Measurements from ENCODE around the gene KRT71.
"Not testable (repeated sequence)": the region's sequence is repeated elsewhere in the genome, so short reads cannot be mapped to it uniquely, and the experiment has no call there.

KRT71 gene

DNA sequence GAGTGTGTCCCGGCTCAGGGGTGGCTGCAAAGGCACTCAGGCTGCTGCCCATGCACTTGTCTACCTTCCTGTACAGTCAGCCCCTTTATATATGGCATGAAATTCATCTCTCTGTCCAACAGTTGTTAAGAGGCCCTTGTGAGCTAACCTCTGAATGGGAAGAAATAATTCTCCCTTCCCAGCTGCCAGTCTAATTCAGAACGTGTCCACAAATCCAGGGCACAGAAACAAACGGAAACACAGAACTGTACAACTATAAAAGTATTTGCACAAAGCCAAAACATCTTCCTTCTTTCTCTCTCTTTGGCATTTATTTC is 33.6 kb downstream of the KRT71 start:
- no peak for DNase-seq

DNA sequence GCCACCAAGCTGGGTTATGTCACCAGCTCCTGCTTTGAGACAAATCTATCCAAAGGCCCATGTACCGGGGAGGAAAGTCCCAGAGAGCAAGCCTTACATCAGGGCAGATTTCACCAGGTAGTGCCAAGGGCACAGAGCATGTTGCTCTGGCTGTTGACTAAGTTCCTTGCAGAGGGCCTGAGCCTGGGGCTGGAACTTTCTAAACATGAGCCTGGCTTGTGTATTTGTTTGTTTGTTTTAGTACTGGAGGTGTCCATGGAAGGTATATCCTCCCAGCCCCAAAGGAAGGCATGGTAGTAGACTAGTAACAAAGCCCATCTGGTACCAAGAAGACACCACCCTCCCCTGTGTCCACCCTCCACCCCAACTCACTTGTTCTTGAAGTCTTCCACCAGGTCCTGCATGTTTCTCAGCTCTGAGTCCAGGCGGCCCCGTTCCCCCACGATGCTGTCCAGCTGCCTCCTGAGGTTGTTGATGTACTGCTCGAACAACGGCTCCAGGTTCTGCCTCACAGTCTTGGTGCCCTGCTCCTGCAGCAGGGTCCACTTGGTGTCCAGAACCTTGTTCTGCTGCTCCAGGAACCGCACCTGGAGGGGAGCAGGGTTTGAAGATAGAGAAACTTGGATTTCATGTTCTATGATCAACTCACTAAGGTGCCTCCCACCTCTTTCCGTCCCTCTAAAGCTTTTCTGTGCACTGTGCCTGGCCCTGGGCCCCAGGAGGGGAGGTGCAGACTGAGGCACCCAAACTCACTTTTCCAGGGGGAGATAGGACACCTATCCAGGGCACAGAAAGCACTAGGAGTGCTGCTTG is 34.2 kb downstream of the KRT71 start:
- peak; percentile 40 for DNase-seq

DNA sequence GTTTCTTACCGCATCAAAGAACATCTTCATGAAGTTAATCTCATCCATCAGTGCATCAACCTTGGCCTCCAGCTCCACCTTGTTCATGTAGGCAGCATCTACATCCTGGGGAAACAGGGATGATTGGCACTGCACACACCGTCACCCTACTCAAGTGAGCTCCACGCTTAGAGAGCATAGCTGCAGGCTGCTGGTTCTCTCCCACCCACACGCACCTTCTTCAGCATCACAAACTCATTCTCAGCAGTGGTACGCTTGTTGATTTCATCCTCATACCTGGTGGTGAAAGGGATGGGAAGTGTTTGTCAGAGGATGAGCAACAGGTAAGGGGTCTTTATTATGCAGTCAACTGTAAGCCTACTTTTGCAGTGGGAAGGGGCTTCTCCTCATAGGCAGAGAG is 35.1 kb downstream of the KRT71 start:
- no peak for DNase-seq

DNA sequence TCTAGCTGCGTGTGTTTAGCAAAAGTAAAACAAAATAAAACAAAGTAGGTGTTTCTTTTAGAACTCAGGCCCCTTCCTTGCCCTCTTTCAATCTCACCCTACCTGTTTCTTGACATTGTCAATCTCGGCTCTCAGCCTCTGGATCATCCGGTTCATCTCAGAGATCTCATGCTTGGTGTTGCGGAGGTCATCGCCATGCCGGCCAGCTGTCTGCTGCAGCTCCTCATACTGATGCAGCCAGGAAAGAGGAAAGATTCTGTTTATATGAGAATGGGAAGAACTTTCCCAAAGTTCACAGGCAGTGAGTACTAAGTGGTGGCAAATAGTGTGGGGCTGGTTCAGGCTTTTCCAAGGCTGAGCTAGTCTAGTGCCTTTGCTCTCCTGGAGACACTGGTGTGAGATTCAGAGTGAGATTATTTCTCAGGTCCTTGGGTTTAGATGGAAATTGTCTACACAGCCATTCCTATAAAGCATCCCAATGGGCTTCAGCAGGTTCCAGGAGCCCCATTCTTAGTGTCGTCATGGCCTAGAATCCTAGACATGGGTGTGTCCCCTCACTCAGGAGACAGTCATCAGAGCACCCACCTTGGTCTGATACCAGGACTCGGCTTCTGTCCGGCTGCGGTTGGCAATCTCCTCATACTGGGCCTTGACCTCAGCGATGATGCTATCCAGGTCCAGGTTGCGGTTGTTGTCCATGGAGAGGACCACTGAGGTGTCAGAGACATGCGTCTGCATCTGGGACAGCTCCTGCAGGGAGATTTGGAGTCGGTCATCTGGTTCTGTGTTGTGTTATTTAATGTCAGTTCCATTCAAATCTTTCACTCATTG is 35.7 kb downstream of the KRT71 start:
- DNase-seq, result peak; percentile 47

DNA sequence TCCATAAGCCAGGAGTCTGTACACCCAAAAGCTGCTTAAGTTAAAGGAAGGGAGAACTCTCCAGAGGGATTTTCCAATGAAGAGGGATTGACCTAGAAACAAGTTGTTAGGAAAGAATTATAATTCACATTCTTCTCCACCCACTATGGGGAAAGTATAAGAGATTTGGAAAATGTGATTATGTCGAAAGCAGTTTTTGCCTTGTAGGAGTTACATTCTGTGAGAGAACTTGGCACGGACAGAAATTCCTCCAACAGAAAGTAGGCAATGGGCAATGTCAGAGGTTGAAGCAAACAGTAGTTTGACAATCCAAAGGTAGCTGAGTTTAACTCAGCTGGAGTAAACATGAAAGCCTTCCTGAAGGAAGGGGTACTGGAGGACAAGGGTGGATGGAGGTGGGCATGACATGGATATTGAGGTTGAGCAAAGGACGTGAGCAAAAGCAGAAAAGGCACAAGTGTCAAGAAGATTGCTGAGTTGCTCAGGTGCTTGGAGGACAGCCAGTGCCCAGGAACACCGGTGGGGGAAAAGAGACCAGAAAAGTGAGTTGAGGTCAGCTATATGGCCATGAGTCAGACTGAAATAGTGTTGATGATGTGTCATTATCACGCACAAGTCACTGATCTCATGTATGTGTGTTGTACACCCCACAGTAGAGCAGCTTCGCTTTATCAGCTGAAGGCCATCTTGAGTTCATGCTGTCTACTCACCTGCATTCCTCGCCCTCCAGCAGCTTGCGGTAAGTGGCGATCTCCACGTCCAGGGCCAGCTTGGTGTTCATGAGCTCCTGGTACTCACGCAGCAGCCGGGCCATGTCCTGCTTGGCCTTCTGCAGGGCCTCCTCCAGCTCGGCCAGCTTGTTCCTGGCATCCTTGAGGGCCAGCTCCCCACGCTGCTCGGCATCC is 36.8 kb downstream of the KRT71 start:
- DNase-seq, result peak; percentile 49

DNA sequence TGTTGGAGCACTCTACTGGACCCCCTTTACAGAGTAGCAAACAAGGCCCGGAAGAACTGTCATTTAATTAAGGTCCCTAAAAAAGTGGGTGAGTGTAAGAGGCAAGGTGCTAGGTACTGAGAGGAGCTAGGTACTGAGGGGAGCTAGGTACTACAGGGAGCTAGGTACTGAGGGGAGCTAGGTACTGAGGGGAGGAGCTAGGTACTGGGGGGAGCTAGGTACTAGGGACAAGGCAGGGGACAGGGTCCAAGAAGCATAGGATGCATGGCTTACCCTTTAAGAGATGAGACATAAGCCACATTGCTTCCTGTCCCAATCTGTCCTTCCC is 37.7 kb downstream of the KRT71 start:
- DNase-seq, result no peak

DNA sequence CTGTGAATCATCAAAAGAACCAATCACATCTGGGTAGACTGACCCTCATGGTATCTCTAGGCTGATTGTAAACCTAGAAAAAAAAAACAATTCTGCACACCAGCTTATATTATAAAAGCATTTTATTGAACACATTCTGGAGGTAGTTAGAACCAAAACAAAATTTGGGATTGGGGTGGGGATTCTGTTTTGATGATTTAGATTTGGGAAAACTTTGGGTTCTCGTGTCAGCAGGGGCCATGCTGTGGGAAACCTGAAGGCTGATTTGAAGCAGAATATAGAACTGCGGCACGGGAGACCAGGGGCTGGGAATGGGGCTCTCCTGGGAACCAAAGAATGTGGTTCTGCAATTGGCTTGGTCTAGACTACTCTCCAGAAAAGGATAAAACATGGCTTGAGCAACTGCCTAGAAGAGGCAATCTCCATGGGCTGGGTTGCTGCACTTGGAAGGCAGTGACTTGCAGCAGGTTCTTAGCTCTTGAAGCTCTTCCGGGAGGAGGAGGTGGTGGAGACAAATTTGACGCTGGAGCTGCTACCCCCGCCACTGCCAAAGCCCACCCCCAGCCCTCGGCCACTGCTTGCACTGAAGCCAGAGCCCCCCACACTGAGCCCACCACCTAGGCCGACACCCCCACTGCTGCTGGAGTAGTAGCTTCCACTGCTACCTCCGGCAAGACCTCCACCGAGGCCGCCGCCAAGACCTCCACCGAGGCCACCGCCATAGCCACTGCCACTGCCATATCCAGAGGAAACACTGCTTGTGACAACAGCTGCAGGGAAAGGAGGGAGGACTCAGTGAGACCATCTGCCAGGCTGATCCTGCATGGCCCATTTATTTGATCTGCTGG is 38.2 kb downstream of the KRT71 start:
- peak; percentile 47 for DNase-seq

DNA sequence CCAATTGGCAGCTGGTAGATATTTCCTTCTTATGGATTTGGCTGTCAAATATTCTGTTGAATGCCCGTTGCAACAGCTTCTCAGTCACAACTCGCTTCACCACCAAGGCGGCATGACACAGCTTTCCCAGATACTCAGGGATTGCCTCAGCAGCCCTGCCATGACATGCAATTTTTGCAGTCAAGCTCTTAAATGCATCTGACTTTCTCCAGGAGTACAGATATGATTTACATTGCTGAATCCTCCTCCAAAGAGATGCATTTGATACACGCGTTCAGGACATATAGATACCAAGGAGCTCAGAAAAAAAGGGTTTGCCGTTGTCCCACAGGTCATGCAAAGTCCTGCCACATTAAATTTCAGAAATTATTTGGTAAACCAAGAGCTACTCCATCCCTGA is 39.2 kb downstream of the KRT71 start:
- DNase-seq, result no peak

DNA sequence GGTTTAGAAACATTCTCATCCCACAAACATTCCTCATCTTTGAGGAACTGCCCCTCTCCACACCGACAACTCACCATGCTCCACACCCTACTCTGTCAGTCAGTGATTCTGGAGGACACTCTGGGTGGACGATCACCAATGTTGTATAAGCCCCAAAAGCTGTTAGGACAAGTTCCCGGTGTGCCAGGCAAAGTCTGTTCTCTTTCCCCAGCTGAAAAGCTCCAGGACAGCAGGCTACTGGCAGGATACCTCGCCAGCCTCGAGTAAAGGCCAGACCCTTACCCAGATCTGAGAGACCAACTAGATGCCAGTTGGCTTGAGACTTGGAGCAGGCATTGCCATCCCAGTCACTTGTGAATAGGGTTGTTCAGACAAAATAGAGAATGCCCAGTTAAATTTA is 44.7 kb downstream of the KRT71 start:
- DNase-seq, result no peak

DNA sequence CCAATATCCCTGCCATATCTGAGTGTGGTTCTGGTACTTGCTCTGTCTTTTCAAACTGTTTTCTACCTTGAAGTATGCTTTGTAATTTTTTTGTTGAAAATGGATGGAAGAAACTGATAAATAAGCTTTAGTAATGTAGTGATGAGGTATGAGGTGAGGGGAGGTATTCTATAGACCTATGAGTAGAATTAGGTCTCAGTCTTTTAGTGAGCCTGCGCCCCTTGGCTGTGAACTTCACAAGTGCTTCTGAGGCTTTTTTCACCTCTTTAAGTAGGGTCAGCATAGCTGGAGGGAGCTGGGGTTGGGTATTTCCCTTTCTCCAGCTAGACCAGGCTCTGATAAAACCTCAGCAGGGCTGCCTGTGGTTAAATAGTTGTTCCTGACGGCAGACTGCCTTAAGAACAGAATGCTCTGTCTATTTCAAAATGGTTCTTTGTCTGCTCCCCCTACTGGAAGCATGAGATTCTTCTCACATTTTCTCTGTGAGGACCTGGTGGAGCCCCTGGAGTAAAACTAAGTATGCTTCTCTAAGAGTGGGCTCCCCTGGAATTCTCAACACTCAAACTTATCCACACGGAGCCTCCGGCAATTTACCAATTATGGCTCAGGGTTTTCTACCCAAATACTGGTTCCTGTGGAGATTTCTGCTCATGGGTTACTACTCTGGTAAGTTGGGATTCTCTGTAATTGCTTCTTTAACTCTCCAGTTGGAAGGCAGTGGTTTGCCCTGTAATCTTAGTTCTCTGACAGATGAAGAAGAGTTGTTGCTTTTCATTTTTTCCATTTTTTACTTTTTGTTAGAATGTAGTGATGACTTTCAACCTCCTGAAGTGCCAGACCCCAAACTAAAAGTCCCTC is 45.9 kb downstream of the KRT71 start:
- DNase-seq, result peak; percentile 88

DNA sequence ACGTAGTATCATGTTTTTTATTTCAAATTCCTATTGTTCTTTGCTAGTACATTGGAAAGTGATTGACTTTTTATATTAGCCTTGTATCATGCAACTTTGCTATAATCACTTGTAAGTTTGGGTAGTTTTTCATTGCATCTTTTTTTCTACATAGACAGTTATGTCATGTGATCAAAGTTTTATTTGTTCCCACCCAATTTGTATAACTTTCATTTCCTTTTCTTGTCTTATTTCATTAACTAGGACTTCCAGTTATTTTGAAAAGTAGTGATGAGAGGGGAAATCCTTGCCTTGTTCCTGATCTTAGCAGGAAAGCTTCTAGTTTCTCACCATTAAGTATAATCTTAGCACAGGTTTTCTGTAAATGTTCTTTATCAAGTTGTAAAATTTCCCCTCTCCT is 50.1 kb downstream of the KRT71 start:
- no peak for DNase-seq

DNA sequence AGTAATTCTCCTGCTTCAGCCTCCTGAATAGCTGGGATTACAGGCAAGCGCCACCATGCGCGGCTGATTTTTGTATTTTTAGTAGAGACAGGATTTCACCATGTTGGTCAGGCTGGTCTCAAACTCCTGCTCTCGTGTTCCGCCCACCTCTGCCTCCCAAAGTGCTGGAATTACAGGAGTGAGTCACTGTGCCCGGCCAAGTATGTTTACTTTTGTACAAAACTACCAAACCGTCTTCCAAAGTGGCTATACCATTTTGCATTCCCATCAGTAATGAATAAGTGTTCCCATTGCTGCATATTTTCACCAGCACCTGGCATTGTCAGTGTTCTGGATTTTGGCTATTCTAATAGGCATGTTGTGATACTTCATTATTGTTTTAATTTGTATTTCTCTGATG is 51.5 kb downstream of the KRT71 start:
- DNase-seq, result no peak

DNA sequence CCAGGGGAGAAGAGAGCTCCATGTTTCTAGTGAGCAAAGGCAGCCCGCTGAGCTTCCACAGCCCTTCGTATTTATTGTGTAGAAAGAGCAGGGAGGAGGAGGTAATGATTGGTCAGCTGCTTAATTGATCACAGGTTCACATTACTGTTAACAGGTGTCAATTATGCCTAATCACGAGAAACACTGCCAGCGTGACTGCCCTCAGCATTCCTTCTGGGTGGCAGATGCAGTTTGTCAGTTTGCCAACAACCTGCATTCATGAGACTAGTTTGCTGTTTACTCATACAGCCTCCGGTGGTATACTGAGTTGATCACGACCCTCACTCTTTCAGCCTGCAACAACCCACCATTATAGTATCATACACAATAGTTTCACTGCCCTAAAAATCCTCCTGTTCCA is 52.4 kb downstream of the KRT71 start:
- DNase-seq, result not testable (repeated sequence)

DNA sequence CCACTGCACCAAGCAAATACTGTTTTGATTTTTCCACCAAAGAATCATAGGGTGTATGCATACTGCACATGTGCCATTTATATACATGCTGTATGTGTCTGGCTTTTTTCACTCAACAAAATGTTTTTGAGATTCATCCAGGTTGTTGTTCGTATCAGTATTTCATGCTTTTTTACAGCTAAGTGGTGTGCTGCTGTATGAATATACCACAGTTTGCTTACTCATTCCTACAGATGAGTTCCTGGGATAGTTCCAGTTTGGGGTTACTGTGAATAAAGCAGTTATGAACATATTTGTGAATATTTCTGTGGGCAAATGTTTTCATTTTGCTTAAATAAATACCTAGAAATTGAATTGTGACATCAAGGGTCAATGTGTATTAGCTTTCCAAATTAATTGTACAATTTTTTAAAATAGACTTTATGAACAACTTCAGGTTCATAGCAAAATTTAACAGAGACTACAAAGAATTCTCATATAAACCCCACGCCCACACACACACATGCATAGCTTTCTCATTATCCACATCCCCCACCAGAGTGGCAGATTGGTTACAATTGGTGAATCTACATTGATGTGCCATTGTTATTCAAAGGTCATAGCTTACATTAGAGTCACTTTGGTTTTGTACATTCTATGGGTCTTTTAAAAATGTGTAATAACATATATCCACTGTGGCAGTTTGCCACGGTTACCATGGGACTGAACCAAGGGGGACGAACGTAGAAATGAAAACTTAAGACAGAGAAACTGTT is 53.0 kb downstream of the KRT71 start:
- DNase-seq, result no peak

DNA sequence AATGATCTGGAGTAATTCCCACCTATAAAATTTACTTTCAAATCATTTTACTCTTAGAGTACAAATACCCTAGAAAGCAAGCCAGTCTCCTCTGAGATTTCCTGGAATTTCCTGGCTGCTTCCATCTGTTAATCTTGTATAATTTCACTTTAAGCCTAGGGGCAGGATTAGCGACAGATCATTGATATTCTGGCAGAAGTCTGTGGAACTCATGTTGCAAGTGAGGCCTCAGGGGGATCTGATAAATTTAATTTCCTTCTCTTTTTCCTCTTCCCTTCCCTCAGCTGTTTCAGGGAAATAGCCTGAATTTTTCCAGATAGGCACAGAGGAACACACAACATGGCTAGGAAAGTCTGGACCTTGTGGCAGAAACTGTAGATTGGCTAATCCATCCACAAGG is 54.0 kb downstream of the KRT71 start:
- DNase-seq, result no peak

DNA sequence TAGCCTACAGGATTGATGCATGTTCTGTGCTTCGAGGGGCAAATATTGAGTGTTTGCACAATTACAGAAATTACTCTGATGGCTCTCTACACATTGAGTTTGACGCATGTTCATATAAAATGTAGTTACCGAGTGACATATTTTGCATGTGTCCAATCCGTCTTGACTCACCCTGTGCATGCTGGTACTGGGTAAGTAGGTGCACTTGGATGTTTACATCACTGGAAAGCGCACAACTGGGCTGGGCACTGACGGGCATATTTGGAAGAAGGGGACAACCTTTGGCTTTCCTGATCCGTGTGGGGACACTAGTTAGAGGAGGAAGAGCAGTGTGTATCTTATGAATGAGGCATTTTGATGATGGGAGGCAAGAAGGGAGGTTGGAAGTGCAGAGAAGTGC is 55.0 kb downstream of the KRT71 start:
- no peak for DNase-seq

DNA sequence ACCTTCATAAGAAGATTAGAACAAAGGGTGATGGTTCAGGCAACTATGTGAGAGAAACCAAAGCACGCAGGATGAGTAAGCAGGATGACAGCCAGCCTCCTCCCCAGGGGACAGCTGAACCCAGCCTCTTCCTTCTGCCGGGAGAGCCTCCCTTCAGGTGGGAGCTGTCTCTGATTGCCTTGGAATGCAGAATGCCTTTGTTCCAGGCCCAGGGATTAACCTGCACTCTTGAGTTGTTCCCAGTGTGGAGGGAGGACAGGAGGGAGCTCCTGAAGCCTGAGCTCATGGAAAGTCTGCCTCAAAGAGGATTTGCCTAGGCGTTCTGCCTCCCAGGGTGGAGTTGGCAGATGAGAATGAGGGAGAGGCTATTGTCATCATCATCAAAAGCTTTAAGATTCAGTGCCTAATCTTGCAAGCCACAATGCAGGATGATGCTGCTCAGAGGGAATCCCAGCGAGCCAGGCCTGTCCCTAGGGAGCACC is 56.3 kb downstream of the KRT71 start:
- DNase-seq, result peak; percentile 95

DNA sequence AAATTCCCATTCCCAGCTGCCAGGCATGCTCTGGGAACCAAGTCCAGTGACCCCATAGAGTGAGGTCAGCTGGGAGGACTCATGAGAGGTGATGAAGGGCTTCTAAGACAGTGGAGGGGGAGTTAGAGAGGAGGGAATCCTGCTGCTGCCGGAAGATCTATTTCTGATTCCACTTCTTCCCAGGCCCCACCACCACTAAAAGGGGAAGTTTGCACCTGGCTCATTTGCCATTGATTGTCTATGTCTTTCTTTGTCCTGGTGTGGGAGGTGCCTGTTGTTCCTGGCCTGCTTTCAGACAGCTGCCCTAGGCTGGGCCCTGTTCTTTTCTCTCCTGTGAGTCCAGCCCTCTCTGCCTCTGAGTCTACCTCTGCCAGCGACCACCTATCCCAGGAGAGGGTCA is 56.9 kb downstream of the KRT71 start:
- DNase-seq, result no peak

DNA sequence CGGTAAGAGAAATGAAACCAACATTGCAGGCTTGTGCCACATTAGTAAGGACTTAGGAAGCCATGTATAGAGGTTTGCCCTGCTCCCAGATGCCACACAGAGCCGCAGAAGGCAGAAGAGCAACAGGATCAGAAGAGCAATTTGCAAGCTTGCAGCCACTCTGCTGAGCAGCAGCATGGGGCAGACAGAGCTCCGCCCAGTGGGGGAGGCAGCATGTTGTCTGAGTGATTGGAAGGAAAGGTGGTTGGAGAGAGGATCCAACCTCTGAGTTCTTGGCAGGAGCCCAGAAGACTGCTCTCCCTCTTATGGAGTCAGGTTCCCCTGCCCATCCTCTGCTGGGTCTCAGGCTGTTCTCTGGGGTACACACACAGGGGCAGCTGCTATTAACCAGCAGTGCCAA is 57.6 kb downstream of the KRT71 start:
- DNase-seq, result peak; percentile 83

DNA sequence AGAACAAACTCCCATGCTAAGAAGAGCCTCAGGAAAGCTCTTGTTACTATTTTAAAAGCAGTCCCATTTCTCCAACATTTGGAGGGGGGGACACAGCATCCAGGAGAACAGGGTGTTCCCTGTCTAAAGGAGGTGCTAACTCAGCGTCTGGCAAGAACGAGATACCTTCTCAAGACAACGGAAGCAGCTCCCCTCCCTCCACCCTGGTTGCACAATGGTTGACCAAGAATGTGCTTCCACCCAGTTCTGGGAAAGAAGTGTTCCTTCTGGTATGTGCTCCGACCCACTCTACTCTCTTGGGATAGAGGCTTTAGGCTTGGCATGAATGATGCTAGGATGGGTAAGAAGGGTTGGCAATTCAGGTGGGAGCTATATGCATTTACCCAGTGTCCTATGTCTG is 58.4 kb downstream of the KRT71 start:
- DNase-seq, result no peak

DNA sequence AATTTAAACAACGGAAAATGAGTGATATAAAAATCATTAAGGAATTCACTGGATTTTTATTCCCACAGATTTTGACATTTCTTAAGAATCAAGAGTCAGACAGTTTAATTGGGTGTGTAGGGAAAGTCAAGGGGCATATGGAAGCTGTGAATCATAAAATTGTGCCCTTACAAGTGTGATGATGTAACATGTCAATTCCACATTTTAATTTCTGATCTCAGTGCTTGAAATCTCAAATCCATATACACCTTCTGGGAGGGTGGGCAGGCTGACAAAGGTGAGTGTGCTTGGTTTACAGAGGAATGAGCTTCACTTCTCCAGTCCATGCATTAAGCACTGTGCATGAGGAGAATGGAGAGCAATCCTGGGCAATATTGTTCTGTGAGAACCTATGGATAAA is 58.8 kb downstream of the KRT71 start:
- DNase-seq, result no peak
